Stimulated activated CD8-positive, alpha-beta memory T cell treated with anti-CD3 and anti-CD28 coated beads, Interleukin-4, amount 100 ng/mL, for 1 hour (primary cell): ENCODE measurements around the gene AKAP5.

ENCODE experiments used
- DNase-seq, 2 donors: peaks; one replicate each; pipeline ENCODE4 v3.0.0-alpha.2; 2020; ENCODE audit warnings: low read depth in 2 of 2, low spot score in 1 of 2

AKAP5 gene

DNA sequence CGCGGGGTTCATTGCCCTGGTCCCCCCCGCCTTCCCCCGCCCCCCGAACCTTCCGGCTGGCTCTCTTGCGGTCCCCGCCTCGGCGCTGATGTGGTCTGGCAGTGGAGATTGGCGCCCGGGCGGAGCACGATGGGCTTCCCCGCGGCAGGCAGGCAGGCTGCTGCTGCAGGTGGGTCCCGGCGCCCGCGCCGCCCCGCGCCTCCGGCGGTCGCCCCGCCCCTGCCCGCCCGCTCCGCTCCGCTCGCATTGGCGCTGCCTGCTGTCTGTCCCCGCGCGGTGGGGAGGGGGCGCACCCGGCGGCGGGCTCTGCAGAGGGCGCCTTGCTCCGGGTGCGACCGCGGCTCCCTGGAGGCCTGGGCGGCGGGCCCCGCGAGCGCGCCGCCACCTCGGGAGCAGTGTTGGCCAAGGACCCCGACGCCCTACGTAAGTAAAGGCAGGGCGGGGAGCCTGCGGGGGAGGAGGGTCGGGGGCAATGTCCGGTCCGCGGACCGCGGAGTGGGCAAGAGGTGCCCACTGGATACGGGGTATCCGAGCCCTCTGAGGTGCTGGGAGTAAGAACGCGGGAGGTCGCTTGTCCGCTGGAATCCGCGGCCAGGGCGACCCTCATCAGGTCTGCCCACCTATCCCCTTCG lies at the start of gene AKAP5:
AKAP5 (plus strand) TSS at position 309 of the 632 bp plus-strand sequence. CDS start 2,896 bp downstream, outside the sequence.
- peak; percentile 19 to 29 for DNase-seq

GRCh38 chr14:64416348-64416932 lies 48.9 kb upstream of the AKAP5 start:
- no peak for DNase-seq

GRCh38 chr14:64417055-64417770 lies 48.1 kb upstream of the AKAP5 start:
- DNase-seq, result no peak

DNA sequence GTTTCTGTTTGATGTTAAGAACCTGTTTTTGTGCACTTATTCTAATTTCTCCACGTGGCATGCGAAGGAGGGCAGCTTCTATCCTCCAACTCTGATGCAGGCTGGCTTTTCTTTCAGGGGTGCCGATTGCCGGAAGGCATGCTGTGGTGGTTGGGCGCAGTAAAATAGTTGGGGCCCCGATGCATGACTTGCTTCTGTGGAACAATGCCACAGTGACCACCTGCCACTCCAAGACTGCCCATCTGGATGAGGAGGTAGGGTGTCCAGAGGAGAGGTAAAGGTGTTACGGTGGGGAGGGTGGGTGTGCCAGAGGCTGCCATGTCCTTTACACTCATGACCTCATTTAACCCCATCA lies 47.6 kb upstream of the AKAP5 start:
- DNase-seq, result no peak

- no peak for DNase-seq
These were observed 46.3 kb upstream of the AKAP5 start for GRCh38 chr14:64419003-64419402.

GRCh38 chr14:64421166-64421565 lies 44.1 kb upstream of the AKAP5 start:
- no peak for DNase-seq

GRCh38 chr14:64422005-64422404 lies 43.3 kb upstream of the AKAP5 start:
- no peak for DNase-seq

- DNase-seq, result no peak
These were observed 42.5 kb upstream of the AKAP5 start for GRCh38 chr14:64422756-64423155.

- no peak for DNase-seq
These were observed 41.3 kb upstream of the AKAP5 start for GRCh38 chr14:64423987-64424386.

DNA sequence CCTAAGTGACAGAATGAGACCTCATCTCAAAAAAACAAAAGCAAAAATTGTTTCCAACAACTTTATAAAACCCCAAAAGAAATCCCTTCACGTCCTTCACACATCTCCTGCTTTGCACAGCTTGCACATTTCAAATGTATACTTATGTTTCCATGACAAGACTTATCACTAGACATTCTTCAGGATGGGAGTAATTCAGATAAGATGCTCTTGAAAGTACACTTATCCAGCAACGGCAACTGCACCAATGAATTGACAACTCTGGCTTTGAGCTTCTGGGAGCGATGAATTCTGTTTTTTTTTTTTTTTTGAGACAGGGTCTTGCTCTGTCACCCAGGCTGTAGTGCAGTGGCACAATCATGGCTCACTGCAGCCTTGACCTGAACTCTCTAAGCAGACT lies 30.8 kb upstream of the AKAP5 start:
- no peak for DNase-seq

GRCh38 chr14:64438181-64438841 lies 27.0 kb upstream of the AKAP5 start:
- no peak for DNase-seq

- DNase-seq, result no peak
These were observed 26.2 kb upstream of the AKAP5 start for GRCh38 chr14:64439141-64439540.

DNA sequence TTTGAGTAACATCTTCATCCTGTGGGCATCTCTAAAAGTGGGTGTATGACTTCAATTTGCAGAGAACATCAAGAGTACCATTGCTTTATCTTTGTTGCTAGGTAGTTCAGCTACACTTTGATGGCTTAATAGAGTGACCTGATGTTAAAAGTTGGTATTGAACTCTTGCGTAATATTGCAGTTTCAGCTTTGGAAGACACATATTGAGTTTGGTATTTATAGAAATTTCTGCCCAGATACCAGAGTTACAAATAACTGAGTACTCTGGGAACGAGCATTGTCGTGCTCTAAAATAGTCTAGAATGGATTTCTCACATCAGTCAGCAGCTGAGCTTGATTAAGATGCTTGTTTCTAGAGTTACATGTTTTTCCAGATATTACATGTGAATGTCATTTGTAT lies 24.8 kb upstream of the AKAP5 start:
- DNase-seq, result no peak

DNA sequence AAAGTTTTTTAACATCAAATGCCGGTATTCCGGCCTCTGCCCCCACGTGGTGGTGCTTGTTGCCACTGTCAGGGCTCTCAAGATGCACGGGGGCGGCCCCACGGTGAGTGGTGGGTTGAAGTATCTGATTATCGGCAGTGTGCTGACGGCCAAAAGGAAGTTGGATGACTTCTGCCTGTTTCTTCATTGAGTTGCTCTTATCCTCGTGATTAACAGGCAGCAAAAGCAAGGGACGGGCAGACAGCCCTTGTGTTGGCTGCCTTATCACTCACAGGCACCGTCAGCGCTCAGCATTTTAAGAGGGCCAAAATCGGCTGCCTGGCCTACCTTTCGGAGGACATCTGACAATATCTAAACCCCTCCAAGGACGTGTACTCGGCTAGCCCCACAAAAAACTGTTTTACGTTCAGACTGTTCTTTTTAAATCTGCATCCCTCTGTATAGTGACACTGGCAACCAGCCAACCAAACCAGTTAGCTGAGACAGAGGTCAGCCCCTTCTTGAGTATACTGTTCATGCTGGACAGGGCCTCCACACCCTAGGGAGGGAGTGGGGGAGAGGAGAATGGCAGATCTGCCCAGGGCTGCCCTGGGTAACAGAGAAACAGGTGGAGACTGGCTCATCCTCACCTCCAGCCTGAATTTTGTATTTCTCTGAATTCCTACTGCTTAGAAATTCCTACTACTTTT lies 22.9 kb upstream of the AKAP5 start:
- no peak for DNase-seq

GRCh38 chr14:64444140-64444539 lies 21.2 kb upstream of the AKAP5 start:
- no peak for DNase-seq

DNA sequence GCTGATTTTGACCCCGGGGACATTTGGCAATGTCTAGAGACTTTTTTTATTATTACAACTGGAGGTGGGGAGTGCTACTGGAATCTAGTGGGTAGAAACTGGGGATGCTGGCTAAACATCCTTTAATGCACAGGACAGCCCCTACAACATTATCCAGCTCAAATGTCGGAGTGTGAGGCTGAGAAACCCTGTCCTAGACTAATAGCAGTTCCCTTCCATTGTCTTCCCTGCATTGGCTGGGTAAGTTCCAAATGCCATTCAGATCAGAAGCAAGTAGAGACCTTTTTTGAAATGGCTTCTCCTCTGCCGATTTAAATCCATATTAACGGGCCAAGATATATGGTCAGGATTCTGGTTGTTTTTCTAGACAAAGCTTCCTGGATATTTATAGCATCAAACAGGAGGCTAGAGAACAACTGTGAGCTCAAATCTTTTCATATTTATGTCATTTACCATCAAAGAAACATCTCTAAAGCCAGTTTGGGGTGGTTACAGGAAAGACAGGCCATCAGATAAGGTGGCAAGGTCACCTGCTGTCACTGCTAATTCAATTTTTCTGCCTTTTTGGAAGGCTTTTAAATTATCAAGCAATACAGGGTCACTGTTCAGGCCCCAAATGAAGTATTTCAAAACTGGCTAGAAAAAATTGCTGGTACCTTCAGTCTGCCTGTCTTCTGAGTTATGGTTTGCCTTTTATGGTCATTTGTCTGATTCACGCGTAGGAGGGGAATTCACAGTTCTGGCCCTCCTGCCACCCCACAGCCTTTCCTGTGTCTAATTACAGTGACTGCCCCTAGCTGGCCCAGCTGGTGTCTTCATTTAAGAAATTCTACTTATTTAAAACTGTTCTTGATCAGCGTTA lies 20.1 kb upstream of the AKAP5 start:
- DNase-seq, result peak in 1 of 2 donors; percentile 9

GRCh38 chr14:64447876-64448670 lies 17.2 kb upstream of the AKAP5 start:
- DNase-seq, result no peak

DNA sequence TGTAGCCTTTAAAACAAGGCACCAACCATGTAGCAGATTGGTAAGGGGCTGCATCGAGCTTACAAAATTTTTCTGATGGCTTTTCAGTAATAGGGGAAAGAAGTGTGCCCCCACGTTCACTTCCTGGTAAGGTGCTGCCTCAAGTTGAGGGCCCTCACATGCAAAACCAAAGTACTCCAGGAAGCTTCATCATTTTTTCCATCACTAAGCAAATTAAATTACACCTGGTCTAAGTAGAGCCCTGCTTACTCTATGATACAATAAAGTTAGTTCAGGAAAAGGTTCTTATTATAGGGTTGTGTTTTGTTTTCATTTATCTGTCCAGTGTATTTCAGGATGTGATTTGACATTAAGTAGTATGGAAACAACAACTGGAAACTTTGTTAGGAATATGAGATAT lies 15.0 kb upstream of the AKAP5 start:
- no peak for DNase-seq

GRCh38 chr14:64454671-64455070 lies 10.6 kb upstream of the AKAP5 start:
- no peak for DNase-seq
